ENCODE measurements around the gene POLE2.

The POLE2 gene

DNA sequence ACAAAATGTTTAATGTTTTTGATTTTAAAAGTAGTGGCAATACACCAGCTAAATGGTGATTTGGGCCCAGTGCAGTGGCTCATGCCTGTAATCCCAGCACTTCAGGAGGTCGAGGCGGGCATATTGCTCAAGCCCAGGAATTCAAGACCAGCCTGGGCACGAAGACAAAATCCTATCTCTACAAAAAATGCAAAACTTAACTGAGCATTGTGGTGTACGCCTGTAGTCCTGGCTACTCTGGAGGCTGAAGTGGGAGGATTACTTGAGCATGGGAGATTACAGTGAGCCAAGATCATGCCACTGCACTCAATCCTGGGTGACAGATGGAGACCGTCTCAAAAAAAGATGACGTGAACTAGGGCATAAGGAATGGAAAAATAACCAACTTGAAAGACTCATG is 72.2 kb downstream of the POLE2 start:
- peak; percentile 18 for DNase-seq

DNA sequence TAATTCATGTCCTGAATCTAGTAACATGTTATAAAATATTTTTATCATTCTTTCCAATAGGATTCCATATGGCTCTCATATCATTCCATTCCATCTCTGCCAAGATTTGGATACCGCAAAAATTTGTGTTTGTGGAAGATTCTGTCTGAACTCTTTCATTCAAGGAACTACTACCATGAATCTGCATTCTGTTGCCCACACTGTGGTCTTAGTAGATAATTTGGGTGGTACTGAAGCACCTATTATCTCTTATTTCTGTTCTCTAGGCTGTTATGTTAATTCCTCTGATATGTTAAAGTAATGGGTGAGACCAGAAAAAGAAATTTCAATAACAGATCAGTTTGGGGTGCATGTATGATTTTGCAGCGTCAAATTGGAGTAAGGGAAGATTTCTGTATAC is 73.8 kb downstream of the POLE2 start:
- DNase-seq = no peak

DNA sequence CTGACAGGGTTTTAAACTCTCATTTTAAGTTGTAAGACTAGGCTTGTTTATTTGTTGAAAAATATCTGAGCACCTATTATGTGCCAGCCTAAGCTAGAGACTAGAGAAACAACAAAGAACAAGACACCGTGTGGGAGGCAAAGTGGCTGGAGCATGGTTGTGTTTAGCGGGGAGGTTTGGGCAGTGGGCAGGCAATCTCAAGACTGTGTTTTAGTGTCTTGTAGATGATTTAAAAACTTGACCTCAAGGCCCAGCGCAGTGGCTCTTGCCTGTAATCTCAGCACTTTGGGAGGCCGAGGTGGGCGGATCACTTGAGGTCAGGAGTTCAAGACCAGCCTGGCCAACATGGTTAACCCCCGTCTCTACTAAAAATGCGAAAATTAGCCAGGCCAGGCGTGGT is 75.3 kb downstream of the POLE2 start:
- DNase-seq = peak; percentile 32

DNA sequence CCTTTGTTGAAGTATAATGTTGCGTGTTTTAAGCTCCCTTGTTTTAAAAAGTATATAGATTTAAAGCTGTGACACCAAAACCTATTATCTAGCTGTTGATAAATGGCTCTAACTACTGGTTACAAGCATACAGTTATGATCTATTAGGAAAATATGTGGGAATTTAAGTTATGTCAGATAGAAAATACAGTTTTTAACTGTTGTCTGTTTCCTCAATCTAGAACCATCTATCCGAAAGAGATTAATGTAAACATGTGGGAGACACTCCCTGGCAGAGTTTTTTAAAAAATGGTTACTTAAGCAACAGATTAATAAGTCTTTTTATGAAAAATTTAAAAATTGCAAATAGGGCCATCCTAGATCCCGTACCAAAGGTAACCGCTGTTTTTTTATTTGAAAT is 75.8 kb downstream of the POLE2 start:
- no peak for DNase-seq

DNA sequence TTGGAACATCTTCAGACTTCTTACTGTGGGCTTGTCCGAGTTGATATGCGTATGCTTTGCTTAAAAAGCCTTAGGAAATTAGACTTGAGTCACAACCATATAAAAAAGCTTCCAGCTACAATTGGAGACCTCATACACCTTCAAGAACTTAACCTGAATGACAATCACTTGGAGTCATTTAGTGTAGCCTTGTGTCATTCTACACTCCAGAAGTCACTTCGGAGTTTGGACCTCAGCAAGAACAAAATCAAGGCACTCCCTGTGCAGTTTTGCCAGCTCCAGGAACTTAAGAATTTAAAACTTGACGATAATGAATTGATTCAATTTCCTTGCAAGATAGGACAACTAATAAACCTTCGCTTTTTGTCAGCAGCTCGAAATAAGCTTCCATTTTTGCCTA is 80.4 kb downstream of the POLE2 start:
- no peak for DNase-seq

DNA sequence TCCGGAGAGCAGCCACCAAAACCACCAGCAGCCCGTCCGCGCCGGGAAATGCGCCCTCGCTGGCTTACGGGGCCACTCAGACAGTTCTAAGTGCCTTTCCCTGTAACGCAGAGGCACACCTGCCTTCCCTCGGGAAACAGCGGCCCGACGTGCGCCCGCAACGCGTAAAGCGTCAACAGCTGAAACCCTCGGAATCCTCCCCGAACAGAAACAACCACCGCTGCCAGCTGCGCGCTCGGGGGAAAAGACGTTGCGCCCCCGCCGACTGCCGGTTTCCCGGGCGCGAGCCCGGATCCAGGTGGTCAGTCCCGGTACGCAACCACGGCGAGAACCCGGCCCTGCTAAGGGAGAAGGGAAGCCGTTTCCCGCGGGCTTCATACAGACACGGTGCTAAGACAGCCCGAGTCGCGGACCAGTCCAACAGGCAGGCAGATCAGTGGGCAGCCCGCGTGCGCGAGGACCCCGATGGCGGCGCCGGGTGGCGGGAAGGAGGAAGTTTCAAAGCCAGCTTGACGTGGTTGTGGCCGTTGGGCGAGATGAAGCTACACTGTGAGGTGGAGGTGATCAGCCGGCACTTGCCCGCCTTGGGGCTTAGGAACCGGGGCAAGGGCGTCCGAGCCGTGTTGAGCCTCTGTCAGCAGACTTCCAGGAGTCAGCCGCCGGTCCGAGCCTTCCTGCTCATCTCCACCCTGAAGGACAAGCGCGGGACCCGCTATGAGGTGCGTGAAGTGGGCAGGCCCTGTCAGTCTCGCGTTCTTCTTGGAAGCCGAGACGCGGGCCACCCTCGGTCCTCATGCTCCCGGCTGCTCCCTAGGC is 89.3 kb downstream of the POLE2 start, which contains the start of gene LRR1:
Gene LRR1 (plus strand): TSS at position 456 of the 816 bp plus-strand sequence. CDS start 81 bp downstream, at position 537.
- peak; percentile 93 for DNase-seq

DNA sequence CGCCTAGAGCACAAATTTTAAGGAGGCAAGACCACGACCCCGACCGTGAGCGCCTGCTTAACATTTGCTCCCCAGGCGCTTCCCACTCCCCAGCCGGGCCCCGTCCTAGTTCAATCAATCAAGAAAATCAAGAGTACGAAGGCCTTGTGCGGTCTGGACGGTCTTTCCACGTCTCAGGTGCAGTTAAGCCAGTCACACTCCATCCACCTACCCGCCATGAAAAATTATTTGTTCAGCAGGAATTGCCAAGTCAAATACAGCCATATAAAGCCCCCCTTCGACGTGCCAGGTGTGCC is 89.9 kb downstream of the POLE2 start:
- no peak for DNase-seq

DNA sequence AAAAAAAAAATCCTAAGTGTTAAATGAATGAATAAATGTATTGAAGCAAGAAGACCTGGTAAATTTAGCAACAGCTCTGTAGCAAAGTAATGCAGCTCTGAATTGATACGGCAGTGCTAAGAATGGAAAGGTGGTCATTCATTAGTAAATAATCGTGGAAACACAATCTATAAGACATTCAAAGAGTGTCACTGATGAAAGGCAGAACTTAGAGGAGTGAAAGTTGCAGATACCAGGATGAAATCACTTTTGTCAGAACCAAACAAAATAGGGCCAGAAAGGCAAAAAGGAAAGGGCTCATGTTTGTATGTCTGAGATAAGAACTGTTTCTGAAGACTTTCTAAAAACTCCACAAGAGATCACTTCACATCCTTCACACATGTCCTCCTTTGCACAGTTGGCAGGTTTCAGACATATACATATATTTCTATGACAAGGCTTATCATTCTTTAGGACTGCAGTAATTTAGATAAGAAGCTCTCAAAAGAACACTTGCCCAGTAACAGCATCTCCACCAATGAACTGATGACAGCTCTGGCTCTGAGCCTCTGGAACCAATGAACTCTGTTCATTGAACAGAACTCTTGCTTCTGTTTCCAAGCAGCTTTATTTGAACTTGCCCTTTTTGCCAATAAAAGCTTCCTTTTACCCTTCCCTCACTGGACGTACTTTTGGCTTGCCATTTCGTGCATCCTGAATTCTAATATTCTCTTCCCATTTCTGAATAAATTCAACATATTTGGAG is 93.5 kb downstream of the POLE2 start:
- no peak for DNase-seq

All from activated CD8-positive, alpha-beta memory T cell treated with anti-CD3 and anti-CD28 coated beads, Interleukin-2, amount 50 U/mL, for 48 hours (primary cell).